GM18868 (cell line): Measurements from ENCODE around the gene AGMO.

Experiments
- ATAC-seq: cut with Tn5 transposase; IDR thresholded peaks from one replicate; pipeline ENCODE4 v1.9.1; 2021; ENCODE audit warnings: mild to moderate bottlenecking, moderate library complexity; ENCODE audit not compliant: unreplicated experiment

AGMO gene

GRCh38 chr7:15504351-15504750 lies 57.5 kb downstream of the AGMO start:
- ATAC-seq = no peak

- ATAC-seq = no peak
Observed at GRCh38 chr7:15503603-15504290, 58.1 kb downstream of the AGMO start.

- ATAC-seq = no peak
Observed at GRCh38 chr7:15498465-15498864, 63.4 kb downstream of the AGMO start.

GRCh38 chr7:15495170-15495569 lies 66.6 kb downstream of the AGMO start:
- no peak for ATAC-seq

GRCh38 chr7:15494711-15495110 lies 67.1 kb downstream of the AGMO start:
- ATAC-seq = no peak

- no peak for ATAC-seq
Observed at GRCh38 chr7:15491361-15491760, 70.5 kb downstream of the AGMO start.

GRCh38 chr7:15490291-15490690 lies 71.5 kb downstream of the AGMO start:
- ATAC-seq = no peak

GRCh38 chr7:15489861-15490260 lies 72.0 kb downstream of the AGMO start:
- no peak for ATAC-seq

GRCh38 chr7:15489383-15489782 lies 72.4 kb downstream of the AGMO start:
- ATAC-seq = no peak

- ATAC-seq = no peak
Observed at GRCh38 chr7:15488401-15488800, 73.4 kb downstream of the AGMO start.

- no peak for ATAC-seq
Observed at GRCh38 chr7:15487896-15488295, 73.9 kb downstream of the AGMO start.

- no peak for ATAC-seq
Observed at GRCh38 chr7:15485998-15486397, 75.8 kb downstream of the AGMO start.

GRCh38 chr7:15485431-15485830 lies 76.4 kb downstream of the AGMO start:
- no peak for ATAC-seq

GRCh38 chr7:15481132-15481531 lies 80.7 kb downstream of the AGMO start:
- ATAC-seq = no peak

- ATAC-seq = no peak
Observed at GRCh38 chr7:15478401-15478800, 83.4 kb downstream of the AGMO start.

- ATAC-seq = no peak
Observed at GRCh38 chr7:15476531-15476918, 85.3 kb downstream of the AGMO start.

GRCh38 chr7:15475808-15476530 lies 85.8 kb downstream of the AGMO start:
- no peak for ATAC-seq

GRCh38 chr7:15471669-15471950 lies 90.2 kb downstream of the AGMO start:
- ATAC-seq = no peak

- no peak for ATAC-seq
Observed at GRCh38 chr7:15470825-15471668, 90.8 kb downstream of the AGMO start.

GRCh38 chr7:15464667-15465121 lies 97.1 kb downstream of the AGMO start:
- no peak for ATAC-seq

- no peak for ATAC-seq
Observed at GRCh38 chr7:15463801-15464666, 97.8 kb downstream of the AGMO start.
